Activated T-helper 17 cell treated with anti-CD3 and anti-CD28 coated beads, Interleukin-2, amount 50 U/mL, for 72 hours (primary cell): ENCODE results near the gene CFAP119. TPM values are rescaled to one million over a fixed set of nuclear protein-coding genes. Genes with fewer than 3 reads are reported as not detected.
A peak's percentile ranks its signal among the peaks of the same experiment; 100 is the strongest.

Experiments used
- ATAC-seq: fragments of 150-1000 bp; cut with Tn5 transposase; replicated peaks from 2 replicates; pipeline ENCODE4 v1.10.0; 2021; ENCODE audit warnings: mild to moderate bottlenecking, moderate library complexity
- H3K27ac Mint-ChIP-seq: one replicate; pipeline ENCODE4 v1.8.0; 2022; ENCODE audit warnings: mixed read lengths
- H3K27me3 Mint-ChIP-seq: one replicate; pipeline ENCODE4 v1.8.0; 2022; ENCODE audit warnings: mixed read lengths
- H3K36me3 Mint-ChIP-seq: one replicate; pipeline ENCODE4 v1.8.0; 2022; ENCODE audit warnings: low read depth, mild to moderate bottlenecking, mixed read lengths
- H3K4me1 Mint-ChIP-seq: one replicate; pipeline ENCODE4 v1.8.0; 2022; ENCODE audit warnings: mixed read lengths
- H3K4me3 Mint-ChIP-seq: one replicate; pipeline ENCODE4 v1.8.0; 2022; ENCODE audit warnings: mild to moderate bottlenecking, mixed read lengths
- H3K9me3 Mint-ChIP-seq: one replicate; pipeline ENCODE4 v1.8.0; 2022; ENCODE audit warnings: mixed read lengths
- total RNA-seq, 2 donors: library from RNA; stranded (reverse); gene quantifications; one replicate each; pipeline ENCODE4 v1.2.3, GENCODE V29; 2022

Gene CFAP119
- total RNA-seq, 2 donors from 2014 or later: 2.9 TPM

DNA sequence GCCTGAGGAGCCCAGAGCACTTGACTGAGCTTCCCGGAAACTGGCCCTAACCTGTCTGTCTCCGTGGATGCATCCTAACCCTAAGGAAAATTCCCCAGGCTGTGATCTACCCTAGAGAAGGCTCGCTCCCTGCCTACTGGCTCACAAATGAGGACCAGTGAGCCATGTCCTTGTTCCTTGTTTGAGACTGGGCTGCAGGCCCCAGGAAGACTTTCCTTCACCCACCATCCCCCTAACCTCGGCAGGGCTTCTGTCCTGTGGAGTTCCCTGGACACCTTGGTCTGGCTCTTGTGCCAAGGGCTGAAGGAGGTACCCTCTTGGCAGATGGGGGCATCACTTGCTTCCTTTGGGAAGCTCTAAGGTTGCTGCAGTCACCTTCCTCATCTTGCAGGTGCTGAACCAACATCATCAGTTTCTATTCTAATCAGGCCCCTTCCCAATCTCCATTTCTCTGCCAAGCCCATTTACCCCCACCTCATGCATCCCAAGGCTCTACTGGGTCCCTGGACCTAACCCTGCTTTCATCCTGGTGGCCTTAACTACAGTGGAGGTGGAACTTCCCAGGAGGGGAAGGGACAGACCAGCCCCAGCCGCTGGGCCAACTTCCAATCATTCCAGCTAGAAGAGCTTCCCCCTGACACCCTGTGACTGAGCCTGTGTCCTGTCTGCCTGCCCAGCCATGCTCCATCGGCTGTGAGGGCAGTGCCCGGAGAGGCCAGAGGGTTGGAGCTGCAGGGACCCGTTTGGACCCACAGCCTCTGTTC is 12.7 kb upstream of the CFAP119 start:
- H3K36me3 Mint-ChIP-seq: peaks cover 56% of the 10 kb centered on the region
- peaks cover 6% of the 10 kb centered on the region for H3K27me3 Mint-ChIP-seq
- H3K4me3 Mint-ChIP-seq: peak overlapping the region; percentile 76
- ATAC-seq: no peak
- no peaks in the 10 kb centered on the region for H3K9me3 Mint-ChIP-seq
- H3K27ac Mint-ChIP-seq: no peak overlapping the region
- peaks cover 17% of the 10 kb centered on the region for H3K4me1 Mint-ChIP-seq

GRCh38 chr16:30773826-30774225 is 12.0 kb upstream of the CFAP119 start:
- no peaks in the 10 kb centered on the region for H3K9me3 Mint-ChIP-seq
- H3K27ac Mint-ChIP-seq: no peak overlapping the region
- peaks cover 64% of the 10 kb centered on the region for H3K36me3 Mint-ChIP-seq

DNA sequence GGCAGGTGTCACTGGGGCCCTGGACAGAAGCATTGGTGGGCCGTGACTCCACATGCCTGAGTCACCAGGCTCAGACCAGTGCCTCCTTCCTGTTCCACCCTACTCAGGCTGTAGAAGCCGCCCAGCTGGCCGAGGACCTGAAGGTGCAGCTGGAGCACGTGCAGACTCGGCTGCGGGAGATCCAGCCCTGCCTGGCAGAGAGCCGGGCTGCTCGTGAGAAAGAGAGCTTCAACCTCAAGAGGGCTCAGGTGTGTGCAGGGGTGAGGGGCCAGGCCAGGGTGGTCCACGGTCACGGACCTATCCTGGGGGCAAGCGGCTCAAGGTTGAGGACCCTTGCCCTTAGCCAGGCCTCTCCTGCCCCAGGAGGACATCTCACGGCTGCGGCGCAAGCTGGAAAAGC is 9.9 kb upstream of the CFAP119 start:
- no peak for ATAC-seq
- peaks cover 10% of the 10 kb centered on the region for H3K4me1 Mint-ChIP-seq
- H3K36me3 Mint-ChIP-seq: peaks cover 76% of the 10 kb centered on the region
- H3K4me3 Mint-ChIP-seq: no peak overlapping the region
- no peaks in the 10 kb centered on the region for H3K27me3 Mint-ChIP-seq
- H3K9me3 Mint-ChIP-seq: no peaks in the 10 kb centered on the region
- H3K27ac Mint-ChIP-seq: no peak overlapping the region

More at GRCh38 chr16:30773826-30774225, 12.0 kb upstream of the CFAP119 start:
- ATAC-seq: no peak
- Mint-ChIP-seq H3K27me3 (peaks cover 6% of the 10 kb centered on the region), H3K4me3 (no peak overlapping the region), H3K4me1 (peaks cover 17% of the 10 kb centered on the region)

DNA sequence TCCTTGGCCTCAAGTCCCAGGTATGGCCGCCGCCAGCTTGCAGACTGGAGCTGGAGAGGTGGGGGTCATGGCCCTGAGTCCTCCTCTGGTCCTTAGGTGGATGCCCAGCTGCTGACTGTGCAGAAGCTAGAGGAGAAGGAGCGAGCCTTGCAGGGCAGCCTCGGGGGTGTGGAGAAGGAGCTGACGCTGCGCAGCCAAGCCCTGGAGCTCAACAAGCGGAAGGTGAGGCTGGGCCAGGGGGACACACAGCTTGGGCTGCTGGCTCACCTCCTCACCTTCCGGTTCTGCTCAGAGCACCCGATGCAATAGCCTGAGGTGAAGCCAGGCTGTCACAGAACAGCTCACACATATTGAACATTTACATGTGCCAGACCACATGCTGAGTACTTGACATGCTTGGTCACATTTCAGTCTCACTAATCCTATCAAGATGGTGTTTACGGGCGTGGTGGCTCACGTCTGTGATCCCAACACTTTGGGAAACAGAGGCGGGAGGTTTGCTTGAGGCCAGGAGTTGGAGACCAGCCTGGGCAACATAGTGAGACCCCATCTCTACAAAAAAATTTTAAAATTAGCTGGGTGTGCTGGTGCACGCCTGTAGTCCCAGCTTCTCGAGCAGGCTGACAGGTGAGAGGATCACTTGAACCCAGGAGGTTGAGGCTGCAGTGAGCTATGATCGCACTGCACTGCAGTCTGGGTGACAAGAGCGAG is 7.7 kb upstream of the CFAP119 start:
- H3K4me3 Mint-ChIP-seq: no peak overlapping the region
- no peak overlapping the region for H3K27ac Mint-ChIP-seq
- ATAC-seq: no peak
- H3K9me3 Mint-ChIP-seq: no peaks in the 10 kb centered on the region
- no peaks in the 10 kb centered on the region for H3K27me3 Mint-ChIP-seq
- H3K36me3 Mint-ChIP-seq: peaks cover 93% of the 10 kb centered on the region
- H3K4me1 Mint-ChIP-seq: peaks cover 9% of the 10 kb centered on the region

- no peak for ATAC-seq
- Mint-ChIP-seq H3K9me3 (no peaks in the 10 kb centered on the region), H3K27me3 (no peaks in the 10 kb centered on the region), H3K4me3 (no peak overlapping the region), H3K36me3 (peaks cover 98% of the 10 kb centered on the region), H3K4me1 (peaks cover 11% of the 10 kb centered on the region), H3K27ac (peak overlapping the region; percentile 33)
Measured at GRCh38 chr16:30768583-30769181, 6.8 kb upstream of the CFAP119 start.

DNA sequence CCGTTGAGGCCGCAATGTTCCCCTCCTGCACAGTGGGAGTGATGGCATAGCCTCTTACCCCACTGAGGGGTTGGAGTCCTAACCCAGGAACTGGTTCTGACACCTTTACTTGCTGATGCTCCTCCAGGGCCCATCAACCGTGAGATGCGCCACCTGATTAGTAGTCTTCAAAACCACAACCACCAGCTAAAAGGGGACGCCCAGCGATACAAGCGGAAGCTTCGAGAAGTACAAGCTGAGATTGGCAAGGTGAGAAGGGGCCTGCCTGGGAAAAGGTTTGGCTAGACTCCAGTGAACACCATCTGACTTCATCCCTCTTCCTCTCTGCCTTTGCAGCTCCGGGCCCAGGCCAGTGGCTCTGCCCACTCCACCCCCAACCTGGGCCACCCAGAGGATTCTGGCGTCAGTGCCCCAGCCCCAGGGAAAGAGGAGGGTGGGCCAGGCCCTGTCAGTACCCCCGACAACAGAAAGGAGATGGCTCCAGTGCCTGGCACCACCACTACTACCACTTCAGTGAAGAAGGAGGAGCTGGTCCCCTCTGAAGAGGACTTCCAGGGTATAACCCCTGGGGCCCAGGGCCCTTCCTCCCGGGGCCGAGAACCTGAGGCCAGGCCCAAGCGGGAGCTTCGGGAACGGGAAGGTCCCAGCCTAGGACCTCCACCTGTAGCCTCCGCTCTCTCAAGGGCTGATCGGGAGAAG is 6.1 kb upstream of the CFAP119 start:
- Mint-ChIP-seq H3K4me1 (peaks cover 11% of the 10 kb centered on the region), H3K36me3 (peaks cover 100% of the 10 kb centered on the region), H3K9me3 (no peaks in the 10 kb centered on the region), H3K27me3 (no peaks in the 10 kb centered on the region), H3K27ac (no peak overlapping the region), H3K4me3 (no peak overlapping the region)
- no peak for ATAC-seq

DNA sequence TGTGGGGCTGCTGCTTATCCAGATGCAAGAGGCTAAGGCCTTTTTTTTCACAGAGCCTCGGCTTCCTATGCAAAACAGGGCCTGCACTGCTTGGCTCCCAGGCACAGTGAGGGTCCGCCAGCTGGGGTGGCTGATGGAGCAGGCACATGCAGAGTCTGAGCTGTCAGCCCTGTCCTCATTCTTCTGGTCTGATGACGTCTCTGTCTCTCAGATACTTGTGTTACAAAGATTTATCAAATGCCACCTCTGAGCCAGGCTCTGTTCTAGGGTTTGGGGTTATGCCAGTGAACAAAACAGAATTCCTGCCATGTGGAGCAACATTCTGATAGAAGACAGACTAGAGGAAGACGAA is 5.0 kb upstream of the CFAP119 start:
- Mint-ChIP-seq H3K4me1 (peaks cover 5% of the 10 kb centered on the region), H3K36me3 (peaks cover 100% of the 10 kb centered on the region), H3K9me3 (no peaks in the 10 kb centered on the region), H3K27me3 (no peaks in the 10 kb centered on the region), H3K27ac (no peak overlapping the region), H3K4me3 (no peak overlapping the region)
- no peak for ATAC-seq

- Mint-ChIP-seq H3K4me3 (no peak overlapping the region), H3K4me1 (peaks cover 5% of the 10 kb centered on the region), H3K27ac (no peak overlapping the region), H3K27me3 (no peaks in the 10 kb centered on the region), H3K9me3 (no peaks in the 10 kb centered on the region), H3K36me3 (peaks cover 96% of the 10 kb centered on the region)
- no peak for ATAC-seq
Measured at GRCh38 chr16:30766206-30766932, 4.5 kb upstream of the CFAP119 start.

- Mint-ChIP-seq H3K27ac (no peak overlapping the region), H3K36me3 (peaks cover 82% of the 10 kb centered on the region)
- no peak for ATAC-seq
Measured at GRCh38 chr16:30764816-30765465, 3.1 kb upstream of the CFAP119 start.

DNA sequence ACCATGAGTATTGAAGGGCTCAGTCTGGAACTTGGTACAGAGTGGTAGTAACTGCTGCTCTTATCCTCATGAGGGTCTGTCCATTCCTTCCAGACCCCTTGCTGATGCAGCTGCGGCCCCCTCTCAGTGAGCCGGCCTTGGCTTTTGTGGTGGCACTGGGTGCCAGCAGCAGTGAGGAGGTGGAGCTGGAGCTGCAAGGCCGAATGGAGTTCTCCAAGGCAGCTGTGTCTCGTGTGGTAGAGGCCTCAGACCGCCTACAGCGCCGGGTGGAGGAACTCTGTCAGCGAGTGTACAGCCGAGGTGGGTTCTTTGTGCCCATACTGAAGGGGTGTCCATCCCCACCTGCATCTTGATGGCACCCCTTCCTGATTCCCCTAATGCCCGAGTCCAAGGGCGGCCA is 2.2 kb upstream of the CFAP119 start:
- ATAC-seq: no peak
- H3K36me3 Mint-ChIP-seq: peaks cover 73% of the 10 kb centered on the region
- H3K27ac Mint-ChIP-seq: no peak overlapping the region
- peak overlapping the region; percentile 92 for H3K4me3 Mint-ChIP-seq
- no peaks in the 10 kb centered on the region for H3K9me3 Mint-ChIP-seq
- H3K27me3 Mint-ChIP-seq: no peaks in the 10 kb centered on the region
- peaks cover 17% of the 10 kb centered on the region for H3K4me1 Mint-ChIP-seq

More at GRCh38 chr16:30764816-30765465, 3.1 kb upstream of the CFAP119 start:
- H3K9me3 Mint-ChIP-seq: no peaks in the 10 kb centered on the region
- no peaks in the 10 kb centered on the region for H3K27me3 Mint-ChIP-seq
- no peak overlapping the region for H3K4me3 Mint-ChIP-seq
- peaks cover 15% of the 10 kb centered on the region for H3K4me1 Mint-ChIP-seq

DNA sequence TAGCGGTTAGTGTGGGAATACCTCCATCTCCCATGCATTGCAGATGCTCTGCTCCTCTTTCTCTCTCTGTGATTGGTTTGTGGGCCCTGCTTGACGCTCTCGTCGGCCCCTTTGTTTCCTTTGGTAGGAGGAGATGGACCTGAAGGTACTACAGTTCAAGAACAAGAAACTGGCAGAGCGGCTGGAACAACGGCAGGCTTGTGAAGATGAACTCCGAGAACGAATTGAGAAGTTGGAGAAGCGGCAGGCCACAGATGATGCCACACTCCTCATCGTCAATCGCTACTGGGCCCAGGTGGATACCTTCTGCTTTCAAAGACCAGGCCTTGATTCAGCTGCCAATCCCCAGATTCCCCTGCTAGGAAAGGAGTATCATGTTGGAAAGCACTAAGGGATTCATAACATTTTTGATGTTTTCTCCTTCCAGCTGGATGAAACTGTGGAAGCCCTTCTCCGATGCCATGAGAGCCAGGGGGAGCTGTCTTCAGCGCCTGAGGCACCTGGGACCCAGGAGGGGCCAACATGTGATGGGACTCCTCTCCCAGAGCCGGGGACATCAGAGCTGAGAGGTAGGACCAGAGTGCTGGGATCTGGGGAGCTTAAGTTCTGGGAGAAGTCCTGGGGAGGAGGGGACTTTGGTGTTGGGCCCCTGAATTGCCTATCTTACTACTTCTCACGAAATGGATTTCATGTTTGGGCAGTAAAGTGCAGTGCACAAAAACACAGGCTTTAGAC is 1.3 kb upstream of the CFAP119 start:
- H3K4me1 Mint-ChIP-seq: peaks cover 18% of the 10 kb centered on the region
- H3K4me3 Mint-ChIP-seq: peak overlapping the region; percentile 92

GRCh38 chr16:30761427-30761927 is 385 bp downstream of the CFAP119 start:
- Mint-ChIP-seq H3K27me3 (no peaks in the 10 kb centered on the region), H3K27ac (peak overlapping the region; percentile 92), H3K36me3 (peaks cover 53% of the 10 kb centered on the region), H3K4me3 (peak overlapping the region; percentile 92), H3K9me3 (no peaks in the 10 kb centered on the region), H3K4me1 (peaks cover 18% of the 10 kb centered on the region)
- ATAC-seq: peak; percentile 37

More for the DNA sequence above, 1.3 kb upstream of the CFAP119 start:
- H3K9me3 Mint-ChIP-seq: no peaks in the 10 kb centered on the region
- peaks cover 64% of the 10 kb centered on the region for H3K36me3 Mint-ChIP-seq
- no peak for ATAC-seq
- H3K27ac Mint-ChIP-seq: peak overlapping the region; percentile 92
- no peaks in the 10 kb centered on the region for H3K27me3 Mint-ChIP-seq
